ENCODE measurements around the gene SNCG.
A peak's percentile ranks its signal among the peaks of the same experiment; 100 is the strongest.
"Not testable (repeated sequence)": the region's sequence is repeated elsewhere in the genome, so short reads cannot be mapped to it uniquely, and the experiment has no call there.

Gene SNCG

GRCh38 chr10:86968994-86969355, 10.6 kb downstream of the SNCG start:
- Histone ChIP-seq H3K36me3 (ENCODE audit: insufficient read depth, low read length) (no peaks in the 10 kb centered on the region), H2AFZ (ENCODE audit: low read depth, low read length) (no peak overlapping the region), H3K4me1 (ENCODE audit: insufficient read depth, low read length) (peaks cover 19% of the 10 kb centered on the region), H3K27me3 (ENCODE audit: insufficient read depth, low read length) (no peaks in the 10 kb centered on the region), H3K4me3 (ENCODE audit: low read length) (no peak overlapping the region), H3K9me3 (ENCODE audit: low read length) (peaks cover 3% of the 10 kb centered on the region)

- Histone ChIP-seq H3K36me3 (ENCODE audit: insufficient read depth, low read length) (no peaks in the 10 kb centered on the region), H3K4me3 (ENCODE audit: low read length) (no peak overlapping the region), H3K4me1 (ENCODE audit: insufficient read depth, low read length) (peaks cover 19% of the 10 kb centered on the region), H3K27me3 (ENCODE audit: insufficient read depth, low read length) (no peaks in the 10 kb centered on the region), H2AFZ (ENCODE audit: low read depth, low read length) (peak overlapping the region; percentile 62), H3K9me3 (ENCODE audit: low read length) (peaks cover 3% of the 10 kb centered on the region)
These were observed 11.1 kb downstream of the SNCG start for GRCh38 chr10:86969421-86970041.

- H3K4me3 ChIP-seq (ENCODE audit: low read length), result no peak overlapping the region
- no peaks in the 10 kb centered on the region for H3K27me3 ChIP-seq (ENCODE audit: insufficient read depth, low read length)
- peak overlapping the region; percentile 62 for H2AFZ ChIP-seq (ENCODE audit: low read depth, low read length)
- H3K36me3 ChIP-seq (ENCODE audit: insufficient read depth, low read length), result no peaks in the 10 kb centered on the region
- peaks cover 3% of the 10 kb centered on the region for H3K9me3 ChIP-seq (ENCODE audit: low read length)
- H3K4me1 ChIP-seq (ENCODE audit: insufficient read depth, low read length), result peaks cover 19% of the 10 kb centered on the region
These were observed 12.0 kb downstream of the SNCG start for GRCh38 chr10:86970162-86970981.

- H3K9me3 ChIP-seq (ENCODE audit: low read length), result peaks cover 3% of the 10 kb centered on the region
- H2AFZ ChIP-seq (ENCODE audit: low read depth, low read length), result no peak overlapping the region
- no peaks in the 10 kb centered on the region for H3K36me3 ChIP-seq (ENCODE audit: insufficient read depth, low read length)
- no peak overlapping the region for H3K4me3 ChIP-seq (ENCODE audit: low read length)
- H3K4me1 ChIP-seq (ENCODE audit: insufficient read depth, low read length), result peaks cover 16% of the 10 kb centered on the region
- H3K27me3 ChIP-seq (ENCODE audit: insufficient read depth, low read length), result no peaks in the 10 kb centered on the region
These were observed 12.5 kb downstream of the SNCG start for GRCh38 chr10:86970982-86971231.

GRCh38 chr10:86971232-86971991, 13.0 kb downstream of the SNCG start:
- H3K4me3 ChIP-seq (ENCODE audit: low read length), result no peak overlapping the region
- no peaks in the 10 kb centered on the region for H3K27me3 ChIP-seq (ENCODE audit: insufficient read depth, low read length)
- peaks cover 12% of the 10 kb centered on the region for H3K4me1 ChIP-seq (ENCODE audit: insufficient read depth, low read length)
- H3K36me3 ChIP-seq (ENCODE audit: insufficient read depth, low read length), result no peaks in the 10 kb centered on the region
- no peak overlapping the region for H2AFZ ChIP-seq (ENCODE audit: low read depth, low read length)
- H3K9me3 ChIP-seq (ENCODE audit: low read length), result peaks cover 3% of the 10 kb centered on the region

GRCh38 chr10:86972613-86973380, 14.4 kb downstream of the SNCG start:
- peaks cover 6% of the 10 kb centered on the region for H3K4me1 ChIP-seq (ENCODE audit: insufficient read depth, low read length)

GRCh38 chr10:86974484-86974883, 16.1 kb downstream of the SNCG start:
- no peaks in the 10 kb centered on the region for H3K36me3 ChIP-seq (ENCODE audit: insufficient read depth, low read length)
- H3K4me3 ChIP-seq (ENCODE audit: low read length), result no peak overlapping the region
- H3K9me3 ChIP-seq (ENCODE audit: low read length), result peaks cover 3% of the 10 kb centered on the region
- H2AFZ ChIP-seq (ENCODE audit: low read depth, low read length), result no peak overlapping the region
- no peaks in the 10 kb centered on the region for H3K27me3 ChIP-seq (ENCODE audit: insufficient read depth, low read length)
- peaks cover 5% of the 10 kb centered on the region for H3K4me1 ChIP-seq (ENCODE audit: insufficient read depth, low read length)

More at GRCh38 chr10:86972613-86973380, 14.4 kb downstream of the SNCG start:
- H3K27me3 ChIP-seq (ENCODE audit: insufficient read depth, low read length), result no peaks in the 10 kb centered on the region
- H3K36me3 ChIP-seq (ENCODE audit: insufficient read depth, low read length), result no peaks in the 10 kb centered on the region
- H2AFZ ChIP-seq (ENCODE audit: low read depth, low read length), result no peak overlapping the region
- H3K4me3 ChIP-seq (ENCODE audit: low read length), result no peak overlapping the region
- peaks cover 3% of the 10 kb centered on the region for H3K9me3 ChIP-seq (ENCODE audit: low read length)

GRCh38 chr10:86976362-86977056, 18.1 kb downstream of the SNCG start:
- H3K36me3 ChIP-seq (ENCODE audit: insufficient read depth, low read length), result no peaks in the 10 kb centered on the region
- H2AFZ ChIP-seq (ENCODE audit: low read depth, low read length), result no peak overlapping the region
- no peak overlapping the region for H3K4me3 ChIP-seq (ENCODE audit: low read length)
- H3K27me3 ChIP-seq (ENCODE audit: insufficient read depth, low read length), result no peaks in the 10 kb centered on the region
- H3K9me3 ChIP-seq (ENCODE audit: low read length), result peaks cover 3% of the 10 kb centered on the region
- H3K4me1 ChIP-seq (ENCODE audit: insufficient read depth, low read length), result no peaks in the 10 kb centered on the region

GRCh38 chr10:86978457-86978856, 20.1 kb downstream of the SNCG start:
- H3K4me3 ChIP-seq (ENCODE audit: low read length); H2AFZ ChIP-seq (ENCODE audit: low read depth, low read length); H3K27me3 ChIP-seq (ENCODE audit: insufficient read depth, low read length); H3K4me1 ChIP-seq (ENCODE audit: insufficient read depth, low read length); H3K36me3 ChIP-seq (ENCODE audit: insufficient read depth, low read length); H3K9me3 ChIP-seq (ENCODE audit: low read length): not testable (repeated sequence)

GRCh38 chr10:86979296-86979818, 21.0 kb downstream of the SNCG start:
- H3K9me3 ChIP-seq (ENCODE audit: low read length), result no peaks in the 10 kb centered on the region
- H3K36me3 ChIP-seq (ENCODE audit: insufficient read depth, low read length), result no peaks in the 10 kb centered on the region
- no peak overlapping the region for H2AFZ ChIP-seq (ENCODE audit: low read depth, low read length)
- no peaks in the 10 kb centered on the region for H3K27me3 ChIP-seq (ENCODE audit: insufficient read depth, low read length)
- H3K4me3 ChIP-seq (ENCODE audit: low read length), result no peak overlapping the region
- no peaks in the 10 kb centered on the region for H3K4me1 ChIP-seq (ENCODE audit: insufficient read depth, low read length)

- Histone ChIP-seq H3K9me3 (ENCODE audit: low read length) (no peaks in the 10 kb centered on the region), H3K4me3 (ENCODE audit: low read length) (no peak overlapping the region), H3K27me3 (ENCODE audit: insufficient read depth, low read length) (no peaks in the 10 kb centered on the region), H2AFZ (ENCODE audit: low read depth, low read length) (no peak overlapping the region), H3K4me1 (ENCODE audit: insufficient read depth, low read length) (no peaks in the 10 kb centered on the region), H3K36me3 (ENCODE audit: insufficient read depth, low read length) (no peaks in the 10 kb centered on the region)
These were observed 21.6 kb downstream of the SNCG start for GRCh38 chr10:86979977-86980448.

GRCh38 chr10:86981020-86981419, 22.6 kb downstream of the SNCG start:
- not testable (repeated sequence) for H3K4me3 ChIP-seq (ENCODE audit: low read length); H2AFZ ChIP-seq (ENCODE audit: low read depth, low read length); H3K9me3 ChIP-seq (ENCODE audit: low read length); H3K4me1 ChIP-seq (ENCODE audit: insufficient read depth, low read length); H3K27me3 ChIP-seq (ENCODE audit: insufficient read depth, low read length); H3K36me3 ChIP-seq (ENCODE audit: insufficient read depth, low read length)

Data from neuron (in vitro differentiated cells).